NB4 (cell line): ENCODE data around the gene LRRC4C.
"Not testable (repeated sequence)": the region's sequence is repeated elsewhere in the genome, so short reads cannot be mapped to it uniquely, and the experiment has no call there.

Experiments used
- DNase-seq: peaks from one replicate; pipeline ENCODE4 v3.0.0; 2010; ENCODE audit warnings: low read depth
- H3K4me3 ChIP-seq: one replicate; pipeline ENCODE4 v1.5.1; 2011; ENCODE audit warnings: mild to moderate bottlenecking, low read depth, low read length, moderate library complexity
- MYC ChIP-seq: IDR thresholded peaks from 2 replicates; pipeline ENCODE4 v1.6.1; 2011; ENCODE audit warnings: low read depth, low read length
- POLR2A ChIP-seq: IDR thresholded peaks from 2 replicates; pipeline ENCODE4 v1.6.1; 2011; ENCODE audit warnings: mild to moderate bottlenecking; ENCODE audit not compliant: insufficient read length; ENCODE audit errors: extremely low read depth
- TF ChIP-seq, protein P1 (sequence below): IDR thresholded peaks from 2 replicates; pipeline ENCODE4 v1.6.1; 2011; ENCODE audit warnings: low read depth, low read length
- TF ChIP-seq, protein P2 (sequence below): IDR thresholded peaks from one replicate; pipeline ENCODE4 v1.5.1; 2012; ENCODE audit warnings: low read depth, low read length

Gene LRRC4C

DNA sequence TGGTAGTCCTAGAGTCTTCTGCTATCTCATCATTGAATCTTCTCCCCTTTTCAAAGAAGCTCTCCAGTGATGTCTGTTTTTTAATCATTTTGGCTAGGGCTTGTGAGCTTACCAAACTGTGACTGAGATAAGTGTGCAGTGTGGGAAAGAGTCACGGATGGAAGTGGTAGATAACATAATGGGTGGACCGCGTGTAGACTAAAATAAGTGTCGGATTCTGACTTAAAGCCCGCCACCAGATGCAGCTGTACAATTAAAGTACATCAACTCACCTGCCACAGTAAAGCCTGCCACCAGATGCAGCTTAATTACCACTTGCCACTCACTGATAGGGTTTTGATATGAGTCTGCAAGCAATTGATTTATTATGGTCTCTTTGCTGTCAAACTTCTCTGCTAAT lies 581.5 kb downstream of the LRRC4C start:
- TF ChIP-seq, protein P1, sequence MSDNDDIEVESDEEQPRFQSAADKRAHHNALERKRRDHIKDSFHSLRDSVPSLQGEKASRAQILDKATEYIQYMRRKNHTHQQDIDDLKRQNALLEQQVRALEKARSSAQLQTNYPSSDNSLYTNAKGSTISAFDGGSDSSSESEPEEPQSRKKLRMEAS: no peak
- TF ChIP-seq POLR2A (no peak), MYC (no peak)
- TF ChIP-seq, protein P2, sequence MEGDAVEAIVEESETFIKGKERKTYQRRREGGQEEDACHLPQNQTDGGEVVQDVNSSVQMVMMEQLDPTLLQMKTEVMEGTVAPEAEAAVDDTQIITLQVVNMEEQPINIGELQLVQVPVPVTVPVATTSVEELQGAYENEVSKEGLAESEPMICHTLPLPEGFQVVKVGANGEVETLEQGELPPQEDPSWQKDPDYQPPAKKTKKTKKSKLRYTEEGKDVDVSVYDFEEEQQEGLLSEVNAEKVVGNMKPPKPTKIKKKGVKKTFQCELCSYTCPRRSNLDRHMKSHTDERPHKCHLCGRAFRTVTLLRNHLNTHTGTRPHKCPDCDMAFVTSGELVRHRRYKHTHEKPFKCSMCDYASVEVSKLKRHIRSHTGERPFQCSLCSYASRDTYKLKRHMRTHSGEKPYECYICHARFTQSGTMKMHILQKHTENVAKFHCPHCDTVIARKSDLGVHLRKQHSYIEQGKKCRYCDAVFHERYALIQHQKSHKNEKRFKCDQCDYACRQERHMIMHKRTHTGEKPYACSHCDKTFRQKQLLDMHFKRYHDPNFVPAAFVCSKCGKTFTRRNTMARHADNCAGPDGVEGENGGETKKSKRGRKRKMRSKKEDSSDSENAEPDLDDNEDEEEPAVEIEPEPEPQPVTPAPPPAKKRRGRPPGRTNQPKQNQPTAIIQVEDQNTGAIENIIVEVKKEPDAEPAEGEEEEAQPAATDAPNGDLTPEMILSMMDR: no peak
- no peak for DNase-seq
- H3K4me3 ChIP-seq: no peak overlapping the region

DNA sequence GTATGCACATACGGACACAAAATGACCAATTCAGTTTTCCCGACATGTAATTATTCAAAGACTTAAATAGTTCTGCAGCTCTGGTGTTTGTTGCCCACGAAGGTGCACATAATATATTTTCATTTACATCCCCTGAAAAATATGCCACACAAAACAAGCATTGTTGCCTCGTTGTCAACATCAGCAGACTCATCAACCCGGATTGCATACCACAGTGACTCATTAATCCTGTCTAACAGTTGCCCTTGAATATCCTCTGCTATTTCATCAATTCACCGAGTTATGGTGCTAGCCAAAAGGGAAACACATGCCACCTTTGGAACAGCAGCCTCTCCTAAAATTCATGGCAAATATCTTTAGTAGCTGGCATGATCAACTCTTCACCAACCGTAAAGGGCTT lies 582.2 kb downstream of the LRRC4C start:
- DNase-seq: no peak
- H3K4me3 ChIP-seq: no peak overlapping the region
- TF ChIP-seq, protein P2: no peak
- no peak for TF ChIP-seq POLR2A
- no peak for TF ChIP-seq MYC
- TF ChIP-seq, protein P1: no peak

DNA sequence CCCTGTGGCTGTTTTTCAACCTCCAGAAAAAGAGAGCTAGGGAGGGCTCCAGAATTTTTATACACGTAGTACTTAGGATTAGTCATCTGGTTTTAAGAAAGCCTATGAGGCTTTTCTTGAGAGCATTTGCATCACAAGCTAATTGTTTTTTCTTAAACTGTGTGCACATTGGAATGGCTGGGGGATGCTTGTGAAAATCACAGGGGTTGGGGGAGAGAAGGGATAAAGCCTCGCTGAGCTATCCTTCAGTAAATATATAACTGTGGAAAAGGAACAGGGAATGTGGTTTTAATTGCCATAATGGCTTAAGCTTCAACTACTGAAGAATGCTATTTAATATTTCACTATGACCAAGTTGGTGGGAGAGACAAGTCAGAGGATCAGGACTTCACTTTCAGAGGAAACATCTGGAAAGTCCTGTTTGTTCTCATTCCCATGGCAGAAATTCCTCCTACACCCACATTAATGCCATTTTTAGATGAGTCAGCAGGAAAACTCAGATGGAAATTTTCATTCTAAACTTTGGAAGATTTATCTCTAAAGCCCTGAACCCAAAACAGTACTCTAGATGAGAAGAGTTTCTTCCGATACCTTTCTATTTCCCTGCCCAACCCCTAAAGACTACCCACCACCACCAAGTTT lies 591.3 kb downstream of the LRRC4C start:
- no peak for DNase-seq
- H3K4me3 ChIP-seq: no peak overlapping the region
- TF ChIP-seq POLR2A: no peak
- TF ChIP-seq, protein P2: no peak
- TF ChIP-seq MYC: no peak
- TF ChIP-seq, protein P1: no peak

DNA sequence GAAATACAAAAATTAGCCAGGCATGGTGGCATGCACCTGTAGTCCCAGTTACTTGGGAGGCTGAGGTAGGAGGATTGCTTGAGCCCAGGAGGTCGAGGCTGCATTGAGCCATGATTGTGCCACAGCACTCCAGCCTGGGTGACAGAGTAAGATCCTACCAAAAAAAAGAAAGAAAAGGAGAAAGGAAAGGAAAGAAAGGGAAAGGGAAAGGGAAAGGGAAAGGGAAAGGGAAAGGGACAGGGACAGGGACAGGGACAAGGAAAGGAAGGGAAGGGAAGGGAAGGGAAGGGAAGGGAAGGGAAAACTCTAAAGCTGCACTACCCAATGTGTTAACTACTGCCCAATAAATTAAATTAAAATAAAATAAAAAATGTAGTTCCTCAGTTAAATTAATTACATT lies 601.7 kb downstream of the LRRC4C start:
- H3K4me3 ChIP-seq, DNase-seq: not testable (repeated sequence)

DNA sequence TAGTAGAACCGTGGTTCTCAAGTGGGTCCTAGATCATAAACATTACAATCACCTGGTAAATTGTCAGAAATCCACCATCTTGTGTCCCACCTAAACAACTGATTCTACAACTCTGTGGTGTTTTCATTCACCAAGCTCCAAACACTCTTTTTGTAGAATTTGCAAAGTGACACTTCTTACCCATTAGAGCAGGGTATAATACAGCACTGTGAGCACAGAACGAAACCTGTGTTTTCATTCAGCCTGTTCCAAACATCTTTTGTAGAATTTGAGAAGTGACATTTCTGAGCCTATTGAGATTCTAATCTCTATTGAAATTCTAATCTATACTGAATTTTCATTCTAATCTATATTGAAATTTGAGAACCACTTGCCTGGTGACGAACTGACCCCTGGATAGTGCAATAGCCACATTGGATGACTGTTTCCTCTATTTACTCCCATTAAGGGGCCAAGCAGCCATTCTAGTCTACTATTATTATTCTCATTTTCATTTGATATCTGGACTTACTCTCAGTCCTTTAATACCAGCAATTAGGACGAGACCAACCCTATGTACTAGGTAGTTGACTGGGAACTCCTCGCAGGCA lies 616.6 kb downstream of the LRRC4C start:
- H3K4me3 ChIP-seq: no peak overlapping the region
- no peak for DNase-seq
- TF ChIP-seq, protein P2: no peak
- no peak for TF ChIP-seq MYC
- no peak for TF ChIP-seq POLR2A
- TF ChIP-seq, protein P1: no peak

DNA sequence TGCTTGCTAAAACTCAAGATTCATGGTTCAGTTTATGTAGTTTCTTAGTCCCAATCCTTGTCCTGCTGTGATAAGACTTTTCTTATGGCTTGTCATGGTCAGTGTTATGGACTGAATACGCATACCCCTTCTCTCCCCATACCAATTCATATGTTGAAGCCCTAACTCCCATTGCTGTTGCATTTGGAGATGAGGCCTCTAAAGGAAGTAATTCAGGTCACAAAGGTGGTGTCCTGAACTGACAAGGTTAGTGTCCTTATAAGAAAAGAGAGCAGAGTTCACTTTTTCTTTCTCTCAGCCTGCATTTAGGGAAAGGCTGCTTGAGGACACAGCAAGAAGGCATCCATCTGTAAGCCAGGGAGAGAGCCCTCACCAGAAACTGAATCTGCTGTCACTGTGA lies 618.2 kb downstream of the LRRC4C start:
- DNase-seq: no peak
- no peak overlapping the region for H3K4me3 ChIP-seq
- TF ChIP-seq POLR2A (no peak), MYC (no peak)
- TF ChIP-seq, protein P2: no peak
- TF ChIP-seq, protein P1: no peak
